ENCODE measurements around the gene PACS1.

Gene PACS1

GRCh38 chr11:66262696-66263095 is 192.6 kb downstream of the PACS1 start:
- no peak for TF ChIP-seq CTCF (IDR thresholded peaks at IDR 0.05; ENCODE audit: low read depth, low read length)
- DNase-seq (ENCODE audit: extremely low read depth, low read depth), result no peak

GRCh38 chr11:66263231-66263630 is 193.2 kb downstream of the PACS1 start:
- DNase-seq (ENCODE audit: extremely low read depth, low read depth), result no peak
- no peak for TF ChIP-seq CTCF (IDR thresholded peaks at IDR 0.05; ENCODE audit: low read depth, low read length)

GRCh38 chr11:66263785-66264184 is 193.7 kb downstream of the PACS1 start:
- no peak for TF ChIP-seq CTCF (IDR thresholded peaks at IDR 0.05; ENCODE audit: low read depth, low read length)
- no peak for DNase-seq (ENCODE audit: extremely low read depth, low read depth)

- no peak for DNase-seq (ENCODE audit: extremely low read depth, low read depth)
- TF ChIP-seq CTCF (IDR thresholded peaks at IDR 0.05; ENCODE audit: low read depth, low read length), result no peak
These were observed 194.3 kb downstream of the PACS1 start for GRCh38 chr11:66264383-66264782.

- peak; percentile 25 for TF ChIP-seq CTCF (IDR thresholded peaks at IDR 0.05; ENCODE audit: low read depth, low read length)
- no peak for DNase-seq (ENCODE audit: extremely low read depth, low read depth)
These were observed 194.8 kb downstream of the PACS1 start for GRCh38 chr11:66264914-66265313.

GRCh38 chr11:66265531-66266377 is 195.7 kb downstream of the PACS1 start:
- no peak for TF ChIP-seq CTCF (IDR thresholded peaks at IDR 0.05; ENCODE audit: low read depth, low read length)
- no peak for DNase-seq (ENCODE audit: extremely low read depth, low read depth)

GRCh38 chr11:66266378-66267038 is 196.4 kb downstream of the PACS1 start:
- TF ChIP-seq CTCF (IDR thresholded peaks at IDR 0.05; ENCODE audit: low read depth, low read length), result no peak

More at GRCh38 chr11:66266378-66267038, 196.4 kb downstream of the PACS1 start:
- no peak for DNase-seq (ENCODE audit: extremely low read depth, low read depth)
